HG02763 (cell line): ENCODE results near the gene VPS36.
"Not testable (repeated sequence)": the region's sequence is repeated elsewhere in the genome, so short reads cannot be mapped to it uniquely, and the experiment has no call there.

ENCODE experiments used
- ATAC-seq: cut with Tn5 transposase; IDR thresholded peaks from one replicate; pipeline ENCODE4 v1.9.1; 2021; ENCODE audit warnings: mild to moderate bottlenecking, moderate library complexity; ENCODE audit not compliant: unreplicated experiment

Gene VPS36

GRCh38 chr13:52446265-52446664, 4.2 kb downstream of the VPS36 start:
- no peak for ATAC-seq

DNA sequence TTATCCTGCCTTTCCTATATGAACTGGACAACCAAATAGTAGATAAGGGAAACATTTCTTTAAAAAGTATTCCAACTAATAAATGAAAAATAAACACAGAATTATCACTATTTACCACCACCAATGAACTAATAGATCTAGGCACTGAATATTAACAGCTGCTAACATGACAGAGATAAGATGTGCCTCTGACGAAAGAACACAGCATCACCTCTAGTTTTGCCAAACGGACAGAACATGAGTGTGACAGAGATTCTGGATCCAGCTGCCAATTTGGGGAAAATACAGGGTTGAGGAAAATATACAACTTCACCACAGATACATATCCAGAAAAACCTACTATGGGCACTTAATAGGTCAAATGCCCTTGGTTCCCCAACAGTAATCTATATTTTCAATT, 18.0 kb downstream of the VPS36 start:
- ATAC-seq, result no peak

- no peak for ATAC-seq
These were observed 22.1 kb downstream of the VPS36 start for GRCh38 chr13:52428295-52428694.

GRCh38 chr13:52421216-52421615, 29.2 kb downstream of the VPS36 start:
- no peak for ATAC-seq

- no peak for ATAC-seq
These were observed 31.4 kb downstream of the VPS36 start for GRCh38 chr13:52419080-52419479.

- no peak for ATAC-seq
These were observed 35.5 kb downstream of the VPS36 start for GRCh38 chr13:52414963-52415362.

GRCh38 chr13:52414051-52414450, 36.4 kb downstream of the VPS36 start:
- ATAC-seq, result no peak

GRCh38 chr13:52412128-52412527, 38.3 kb downstream of the VPS36 start:
- no peak for ATAC-seq

DNA sequence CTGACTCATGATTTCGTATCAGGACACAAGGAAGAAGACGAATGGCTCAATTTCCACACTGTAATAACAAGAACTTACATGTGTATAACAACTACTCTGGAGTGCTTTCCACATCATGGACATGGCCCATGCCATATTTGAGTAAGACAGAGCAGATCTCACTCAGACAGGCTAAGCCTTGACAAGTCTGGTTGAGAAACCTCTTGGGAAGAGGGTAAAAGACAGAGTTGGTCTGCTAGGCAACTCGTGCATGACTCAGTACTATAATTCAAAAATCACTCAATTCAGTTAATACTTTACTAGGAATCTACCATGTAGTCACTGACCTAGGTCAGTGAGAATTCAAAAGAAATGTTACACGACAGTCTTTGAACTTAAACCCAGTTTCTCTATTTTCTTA, 38.8 kb downstream of the VPS36 start:
- peak; percentile 86 for ATAC-seq

- ATAC-seq, result not testable (repeated sequence)
These were observed 42.3 kb downstream of the VPS36 start for GRCh38 chr13:52408071-52408658.

- ATAC-seq, result not testable (repeated sequence)
These were observed 43.0 kb downstream of the VPS36 start for GRCh38 chr13:52407436-52407835.

GRCh38 chr13:52406629-52407028, 43.8 kb downstream of the VPS36 start:
- no peak for ATAC-seq

DNA sequence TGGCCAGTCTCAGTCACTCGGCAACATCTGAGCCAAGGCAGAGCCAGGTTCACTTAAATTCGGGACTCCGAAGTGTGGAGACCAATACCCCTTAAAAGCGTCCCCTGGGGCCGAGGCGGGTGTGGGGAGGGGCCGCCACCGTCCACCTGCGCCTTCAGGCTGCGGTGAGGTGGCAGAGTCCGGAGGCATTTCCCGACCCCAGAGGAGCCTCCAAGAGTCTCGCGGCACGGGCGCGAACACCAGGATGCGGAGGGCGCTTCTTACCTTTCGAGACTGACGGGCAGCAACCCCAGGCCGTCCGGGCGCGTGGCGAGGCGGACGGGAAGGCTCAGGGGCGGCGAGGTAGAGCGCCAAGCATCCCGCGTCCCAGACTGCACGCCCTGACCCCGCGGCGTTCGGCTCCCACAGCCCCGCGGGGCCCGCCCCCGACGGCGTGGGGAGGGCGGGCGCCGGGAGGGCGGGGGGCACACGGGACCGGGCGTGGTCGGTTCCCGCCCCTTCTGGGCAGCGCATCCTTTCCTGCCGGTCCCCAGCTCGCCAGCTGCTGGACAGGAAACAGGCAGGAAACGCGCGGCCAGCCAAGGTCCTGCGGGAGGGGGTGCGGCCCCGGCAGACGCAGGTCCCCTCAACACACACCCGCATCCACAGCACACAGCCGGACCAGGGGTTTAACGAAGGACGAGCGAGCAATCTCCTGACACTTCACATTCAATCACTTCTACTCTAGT, 44.5 kb downstream of the VPS36 start, which contains the start of gene THSD1:
Gene THSD1 (minus strand): TSS at position 406 of the 728 bp plus-strand sequence. CDS start 3,572 bp downstream, outside the sequence.
- ATAC-seq, result no peak

DNA sequence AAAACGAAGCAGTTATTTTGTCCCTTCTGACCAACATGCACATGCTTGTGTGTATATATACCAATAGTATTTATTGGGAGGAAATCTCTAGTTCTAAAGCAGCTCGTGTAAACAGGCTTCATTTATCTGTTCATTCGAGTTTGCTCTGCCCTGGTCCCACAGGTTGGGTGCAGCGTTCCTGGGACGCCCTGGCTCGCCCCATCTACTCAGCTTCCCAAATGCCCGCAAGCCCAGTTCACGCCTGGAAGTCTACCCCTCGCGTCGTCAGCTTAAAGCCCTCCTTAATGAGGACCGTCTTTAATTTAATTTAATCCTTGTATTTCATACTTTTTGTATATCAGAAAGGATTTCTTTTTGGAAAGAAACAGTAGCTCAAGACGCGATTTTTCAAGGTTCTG, 45.1 kb downstream of the VPS36 start:
- no peak for ATAC-seq

DNA sequence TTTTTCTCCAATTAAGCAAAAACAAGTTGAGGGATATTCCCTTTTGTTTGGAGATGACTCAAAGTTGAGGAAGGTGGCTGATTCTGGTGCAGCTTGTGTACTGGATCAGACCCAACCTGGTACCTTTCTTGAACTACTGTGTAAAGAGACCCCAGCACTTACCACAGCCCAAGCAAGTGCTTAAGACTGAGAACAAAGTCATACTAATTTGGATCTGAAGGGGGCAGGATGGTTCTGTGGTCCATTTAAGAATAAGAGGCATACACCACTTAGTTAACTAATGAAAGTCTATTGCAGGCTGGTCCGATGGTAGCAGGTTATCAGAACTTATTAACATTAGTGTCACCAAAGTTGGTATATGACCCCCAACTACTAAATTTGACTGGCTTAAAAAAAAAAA, 50.7 kb downstream of the VPS36 start:
- no peak for ATAC-seq

DNA sequence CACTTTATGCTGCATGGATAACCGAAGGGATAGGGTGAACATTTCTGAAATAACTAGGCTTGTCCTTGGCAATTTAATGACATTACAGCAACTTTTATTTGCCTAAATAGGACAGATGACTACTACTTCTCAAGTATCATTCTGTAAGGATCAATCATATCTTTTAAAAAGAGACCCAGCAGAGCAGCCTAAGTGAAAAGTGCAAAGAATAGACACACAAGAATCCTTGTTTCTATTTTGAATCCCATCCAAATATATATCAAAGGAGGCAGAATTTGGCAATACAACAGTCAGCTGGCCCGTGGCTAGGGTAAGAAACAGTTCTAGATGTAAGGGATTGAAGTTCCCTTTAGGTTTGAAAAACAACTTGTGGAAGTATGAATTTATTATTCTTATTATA, 51.4 kb downstream of the VPS36 start:
- no peak for ATAC-seq

- ATAC-seq, result no peak
These were observed 54.7 kb downstream of the VPS36 start for GRCh38 chr13:52395704-52396103.

GRCh38 chr13:52394586-52394985, 55.8 kb downstream of the VPS36 start:
- ATAC-seq, result no peak

- ATAC-seq, result no peak
These were observed 56.7 kb downstream of the VPS36 start for GRCh38 chr13:52393572-52394357.

GRCh38 chr13:52387721-52388120, 62.7 kb downstream of the VPS36 start:
- ATAC-seq, result no peak

- ATAC-seq, result no peak
These were observed 64.6 kb downstream of the VPS36 start for GRCh38 chr13:52385870-52386269.

- ATAC-seq, result no peak
These were observed 67.1 kb downstream of the VPS36 start for GRCh38 chr13:52383366-52383765.
